K562 (cell line): ENCODE measurements around the gene KRT76. TPM values are rescaled to one million over a fixed set of nuclear protein-coding genes. Genes with fewer than 3 reads are reported as not detected.

ENCODE experiments used
- ATAC-seq: fragments of 200-7000 bp; cut with Tn5 transposase; 3 replicates; pipeline ENCODE4 v1.9.1; 2020; ENCODE audit warnings: moderate library complexity
- BruUV-seq: library from RNA; stranded (reverse); fragments of 400-500 nt; replicated peaks from 2 replicates; lab custom pipeline; 2021; lab: Mats Ljungman, UMichigan
- CTCF ChIA-PET: fragments of 300-600 bp; formaldehyde crosslinking; extraction: SDS; loops from one replicate; lab custom pipeline; 2021; ENCODE audit warnings: low intra/inter-chr PET ratio; lab: Yijun Ruan, JAX
- POLR2A ChIA-PET: fragments of 300-600, 350-650 bp; sonication (Branson Sonifier 250); formaldehyde crosslinking; extraction: SDS; loops from one replicate; lab custom pipeline; 2021; ENCODE audit warnings: antibody characterized with exemption, inconsistent platforms; lab: Yijun Ruan, JAX
- DNase-seq, 4 experiments: peaks; one replicate each; pipeline versions ENCODE4 v3.0.0 to v3.0.0-alpha.2; 2011 to 2018; ENCODE audit warnings: low spot score in 3 of 4, mixed read lengths in 3 of 4; ENCODE audit errors: extremely low read depth in 1 of 4
- FAIRE-seq: peaks from 2 replicates; lab custom pipeline; 2011; peaks lifted over from hg19 to GRCh38; lab: Jason Lieb, UNC
- H2AFZ ChIP-seq: 2 replicates; pipeline ENCODE4 v1.6.0; 2011; ENCODE audit warnings: low read depth, low read length, control low read depth, inconsistent platforms
- H3K27ac ChIP-seq: fragments of 200-600 bp; 3 replicates; pipeline ENCODE4 v1.8.0; 2011; ENCODE audit warnings: low read depth, mild to moderate bottlenecking, control low read depth, inconsistent platforms, low read length, moderate library complexity, mixed read lengths; ENCODE audit errors: extremely low read depth
- H3K27me3 ChIP-seq, 2 experiments: fragments of 300-600 bp in 1 of 2; 2 replicates in 1 of 2; 3 replicates in 1 of 2; pipeline versions ENCODE4 v1.6.0 to v1.8.0; 2011; ENCODE audit warnings: inconsistent platforms in 2 of 2, low read length in 2 of 2, mild to moderate bottlenecking in 1 of 2, mixed read lengths in 1 of 2, moderate library complexity in 1 of 2; ENCODE audit not compliant: control insufficient read depth in 2 of 2, insufficient read depth in 2 of 2
- H3K36me3 ChIP-seq: fragments of 300-600 bp; 3 replicates; pipeline ENCODE4 v1.8.0; 2011; ENCODE audit warnings: mild to moderate bottlenecking, low read length, inconsistent platforms; ENCODE audit not compliant: control insufficient read depth, insufficient read depth
- H3K4me1 ChIP-seq, 2 experiments: fragments of 200-600 bp in 1 of 2; replicated peaks in 1 of 2; 2 replicates in 1 of 2; 3 replicates in 1 of 2; pipeline versions ENCODE4 v1.5.1 to v1.8.0; 2011; ENCODE audit warnings: inconsistent platforms in 2 of 2, low read length in 2 of 2, mild to moderate bottlenecking in 1 of 2, mixed read lengths in 1 of 2, moderate library complexity in 1 of 2; ENCODE audit not compliant: control insufficient read depth in 2 of 2, insufficient read depth in 2 of 2
- H3K4me2 ChIP-seq: 2 replicates; pipeline ENCODE4 v1.6.1; 2011; ENCODE audit warnings: low read length, control low read depth, inconsistent platforms, mixed read lengths; ENCODE audit not compliant: insufficient read depth
- H3K4me3 ChIP-seq: fragments of 200-600 bp; sonication (generic), shearing (Covaris generic); 2 replicates; pipeline ENCODE4 v1.5.1; 2016; ENCODE audit warnings: control low read depth, inconsistent platforms
- H3K79me2 ChIP-seq: fragments of 200-600 bp; 3 replicates; pipeline ENCODE4 v1.8.0; 2011; ENCODE audit warnings: low read length, inconsistent platforms; ENCODE audit not compliant: control insufficient read depth, insufficient read depth
- H3K9ac ChIP-seq, 2 experiments: 2 replicates each; pipeline versions ENCODE4 v1.6.0 to v1.6.1; 2011; ENCODE audit warnings: low read depth in 2 of 2, low read length in 2 of 2, control low read depth in 1 of 2, inconsistent platforms in 1 of 2, mild to moderate bottlenecking in 1 of 2, mixed read lengths in 1 of 2; ENCODE audit not compliant: insufficient read depth in 1 of 2
- H3K9me1 ChIP-seq: one replicate; pipeline ENCODE4 v1.6.0; 2011; ENCODE audit warnings: inconsistent platforms, mild to moderate bottlenecking, low read length, moderate library complexity; ENCODE audit not compliant: control insufficient read depth, insufficient read depth
- H3K9me3 ChIP-seq: replicated peaks from 2 replicates; pipeline ENCODE4 v1.5.1; 2011; ENCODE audit warnings: low read depth, low read length, inconsistent platforms; ENCODE audit not compliant: control insufficient read depth, insufficient read depth
- H4K20me1 ChIP-seq: replicated peaks from 2 replicates; pipeline ENCODE4 v1.6.1; 2011; ENCODE audit warnings: low read length, inconsistent platforms, mixed read lengths; ENCODE audit not compliant: control insufficient read depth, insufficient read depth
- BMI1 ChIP-seq: fragments of 150-350 bp; IDR thresholded peaks from 2 replicates; pipeline ENCODE4 v1.6.1; 2014; ENCODE audit warnings: low read length
- DACH1 ChIP-seq: fragments of 450-650 bp; IDR thresholded peaks from 2 replicates; pipeline ENCODE4 v1.6.1; 2018; ENCODE audit not compliant: partially characterized antibody
- EZH2 ChIP-seq: IDR thresholded peaks from 2 replicates; pipeline ENCODE4 v1.6.1; 2012; ENCODE audit warnings: low read depth, mild to moderate bottlenecking, inconsistent platforms, low read length, borderline replicate concordance
- MED1 ChIP-seq: sonication (generic); formaldehyde crosslinking; IDR thresholded peaks from 2 replicates; pipeline ENCODE4 v1.8.1; 2023; ENCODE audit warnings: missing genetic modification reagents, borderline replicate concordance
- MTA3 ChIP-seq: fragments of 450-650 bp; formaldehyde crosslinking; IDR thresholded peaks from 2 replicates; pipeline ENCODE4 v1.6.1; 2017; ENCODE audit warnings: mild to moderate bottlenecking, borderline replicate concordance
- RBM34 ChIP-seq: fragments of 200-400 bp; formaldehyde crosslinking; IDR thresholded peaks from 2 replicates; pipeline ENCODE4 v1.6.1; 2018; ENCODE audit warnings: low read length, borderline replicate concordance; ENCODE audit not compliant: insufficient read depth
- SUPT5H ChIP-seq: fragments of 450-650 bp; IDR thresholded peaks from 2 replicates; pipeline ENCODE4 v1.6.1; 2016
- ZC3H4 ChIP-seq: sonication (generic); formaldehyde crosslinking; IDR thresholded peaks from 2 replicates; pipeline ENCODE4 v1.9.0; 2021; ENCODE audit warnings: missing genetic modification reagents, borderline replicate concordance
- WGBS: fragments of 100-300 bp; shearing (Covaris generic); methylation state at CpG from one replicate; pipeline ENCODE4 v1.1.6; 2016; ENCODE audit warnings: low coverage, mixed read lengths; ENCODE audit not compliant: insufficient coverage; ENCODE audit errors: missing lambda C conversion rate; 5-methylcytosine and 5-hydroxymethylcytosine counted together
- in situ Hi-C: fragments of 300-500 bp; cut with MboI; formaldehyde crosslinking; loops from 4 replicates; pipeline ENCODE4 v1.15.0; 2018; ENCODE audit warnings: inconsistent platforms, mixed read lengths
- intact Hi-C: fragments of 100-400 bp; cut with micrococcal nuclease; formaldehyde crosslinking; loops from 2 replicates; pipeline ENCODE4 v1.14.2; 2022
- polyA plus RNA-seq, 8 experiments: library from polyadenylated mRNA; depleted of rRNA in 4 of 8; stranded (reverse) in 5 of 8; unstranded in 3 of 8; fragments of >200 nt; fragmentation: Nextera tagmentation in 2 of 8; fragmentation: Illumina TruSeq in 1 of 8; extraction: Ambion mirVana in 2 of 8; extraction: Trizol in 1 of 8; gene quantifications; 2 replicates each; pipeline versions ENCODE4 v1.2.1 to v1.2.3, GENCODE V29; 2011 to 2014; ENCODE audit warnings: inconsistent platforms in 1 of 8, missing spikeins in 1 of 8
- total RNA-seq, 7 experiments: library from RNA; depleted of rRNA in 6 of 7; stranded (reverse); fragments of >200 nt in 6 of 7; fragmentation: Illumina TruSeq in 2 of 7; extraction: Trizol in 2 of 7; gene quantifications; 2 replicates each; pipeline versions ENCODE4 v1.2.1 to v1.2.3, GENCODE V29; 2011 to 2021; ENCODE audit warnings: low replicate concordance in 1 of 7
- TF ChIP-seq, protein P1 (sequence below): fragments of 450-650 bp; IDR thresholded peaks from 2 replicates; pipeline ENCODE4 v1.6.1; 2016; ENCODE audit warnings: low read depth

The KRT76 gene
- total and polyA plus RNA-seq, 9 of the 15 experiments (the other 6 are each of a cell fraction or from before 2014, with no cell fraction given): not detected

DNA sequence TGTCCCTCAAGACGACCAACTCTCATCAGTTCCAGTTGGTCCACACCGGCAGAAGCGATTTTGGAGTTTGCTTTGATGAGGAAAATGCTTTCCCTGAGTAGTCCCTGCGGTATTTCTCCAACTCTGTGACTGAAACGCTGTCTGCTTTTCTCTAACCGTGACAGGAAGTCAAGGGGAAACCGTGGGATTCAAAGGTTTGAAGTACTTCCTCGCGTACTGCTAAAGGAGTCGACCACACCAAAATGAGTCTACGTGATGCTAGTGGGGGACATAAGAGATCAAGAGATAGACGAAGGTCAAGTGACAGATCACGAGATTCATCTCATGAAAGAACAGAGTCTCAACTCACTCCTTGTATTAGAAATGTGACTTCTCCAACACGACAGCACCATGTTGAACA, 28.6 kb downstream of the KRT76 start:
- peak; percentile 48 for FAIRE-seq

DNA sequence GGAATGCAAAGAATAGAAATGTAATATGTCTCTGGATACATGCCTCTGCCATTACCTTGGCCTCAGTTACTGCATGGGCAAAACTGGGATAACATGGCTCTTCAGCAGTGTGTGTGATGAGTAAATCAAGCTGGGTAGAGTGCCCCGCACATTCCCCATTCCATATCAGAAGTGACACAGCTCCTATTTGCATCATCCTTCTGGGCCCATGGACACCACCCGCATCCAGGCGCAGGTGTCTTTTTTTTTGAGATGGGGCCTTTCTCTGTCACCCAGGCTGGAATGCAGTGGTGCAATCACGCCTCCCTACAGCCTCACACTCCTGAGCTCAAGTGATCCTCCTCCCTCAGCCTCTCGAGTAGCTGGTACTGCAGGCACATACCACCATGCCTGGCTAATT, 31.6 kb downstream of the KRT76 start:
- 0% methylated on average over 5 of the region's 5 CpGs for WGBS
- Histone ChIP-seq H3K79me2 (no peaks in the 10 kb centered on the region), H3K27ac (no peak overlapping the region), H3K9ac (no peak overlapping the region), H3K9me3 (no peaks in the 10 kb centered on the region), H2AFZ (no peak overlapping the region), H3K4me3 (no peak overlapping the region), H3K9me1 (no peaks in the 10 kb centered on the region), H4K20me1 (no peaks in the 10 kb centered on the region), H3K4me1 (peaks cover 0 to 4% of the 10 kb centered on the region in 2 experiments; a peak in 1 of 5 replicates), H3K4me2 (no peak overlapping the region), H3K36me3 (no peaks in the 10 kb centered on the region), H3K27me3 (peaks cover 2 to 24% of the 10 kb centered on the region in 2 experiments; a peak in 3 of 5 replicates)
- no peak for FAIRE-seq
- intact Hi-C loops: no loop called here
- ChIA-PET CTCF (no interaction called here), POLR2A (interaction anchor here (0.6 to 1.3 kb wide), 5 partner anchors 10 to 1596 kb away, joined by 3 to 5 read pairs (median 3); partner anchors contain the start of gene CBX5)
- ATAC-seq: no peak
- BruUV-seq: no TSS peak
- in situ Hi-C loops: no loop called here
- DNase-seq: no peak
- TF ChIP-seq MED1 (CRISPR knock-in tag): no peak
- TF ChIP-seq RBM34: no peak
- TF ChIP-seq DACH1: no peak
- no peak for TF ChIP-seq BMI1
- no peak for TF ChIP-seq EZH2
- no peak for TF ChIP-seq MTA3
- TF ChIP-seq ZC3H4 (CRISPR knock-in tag): no peak
- TF ChIP-seq, protein P1, sequence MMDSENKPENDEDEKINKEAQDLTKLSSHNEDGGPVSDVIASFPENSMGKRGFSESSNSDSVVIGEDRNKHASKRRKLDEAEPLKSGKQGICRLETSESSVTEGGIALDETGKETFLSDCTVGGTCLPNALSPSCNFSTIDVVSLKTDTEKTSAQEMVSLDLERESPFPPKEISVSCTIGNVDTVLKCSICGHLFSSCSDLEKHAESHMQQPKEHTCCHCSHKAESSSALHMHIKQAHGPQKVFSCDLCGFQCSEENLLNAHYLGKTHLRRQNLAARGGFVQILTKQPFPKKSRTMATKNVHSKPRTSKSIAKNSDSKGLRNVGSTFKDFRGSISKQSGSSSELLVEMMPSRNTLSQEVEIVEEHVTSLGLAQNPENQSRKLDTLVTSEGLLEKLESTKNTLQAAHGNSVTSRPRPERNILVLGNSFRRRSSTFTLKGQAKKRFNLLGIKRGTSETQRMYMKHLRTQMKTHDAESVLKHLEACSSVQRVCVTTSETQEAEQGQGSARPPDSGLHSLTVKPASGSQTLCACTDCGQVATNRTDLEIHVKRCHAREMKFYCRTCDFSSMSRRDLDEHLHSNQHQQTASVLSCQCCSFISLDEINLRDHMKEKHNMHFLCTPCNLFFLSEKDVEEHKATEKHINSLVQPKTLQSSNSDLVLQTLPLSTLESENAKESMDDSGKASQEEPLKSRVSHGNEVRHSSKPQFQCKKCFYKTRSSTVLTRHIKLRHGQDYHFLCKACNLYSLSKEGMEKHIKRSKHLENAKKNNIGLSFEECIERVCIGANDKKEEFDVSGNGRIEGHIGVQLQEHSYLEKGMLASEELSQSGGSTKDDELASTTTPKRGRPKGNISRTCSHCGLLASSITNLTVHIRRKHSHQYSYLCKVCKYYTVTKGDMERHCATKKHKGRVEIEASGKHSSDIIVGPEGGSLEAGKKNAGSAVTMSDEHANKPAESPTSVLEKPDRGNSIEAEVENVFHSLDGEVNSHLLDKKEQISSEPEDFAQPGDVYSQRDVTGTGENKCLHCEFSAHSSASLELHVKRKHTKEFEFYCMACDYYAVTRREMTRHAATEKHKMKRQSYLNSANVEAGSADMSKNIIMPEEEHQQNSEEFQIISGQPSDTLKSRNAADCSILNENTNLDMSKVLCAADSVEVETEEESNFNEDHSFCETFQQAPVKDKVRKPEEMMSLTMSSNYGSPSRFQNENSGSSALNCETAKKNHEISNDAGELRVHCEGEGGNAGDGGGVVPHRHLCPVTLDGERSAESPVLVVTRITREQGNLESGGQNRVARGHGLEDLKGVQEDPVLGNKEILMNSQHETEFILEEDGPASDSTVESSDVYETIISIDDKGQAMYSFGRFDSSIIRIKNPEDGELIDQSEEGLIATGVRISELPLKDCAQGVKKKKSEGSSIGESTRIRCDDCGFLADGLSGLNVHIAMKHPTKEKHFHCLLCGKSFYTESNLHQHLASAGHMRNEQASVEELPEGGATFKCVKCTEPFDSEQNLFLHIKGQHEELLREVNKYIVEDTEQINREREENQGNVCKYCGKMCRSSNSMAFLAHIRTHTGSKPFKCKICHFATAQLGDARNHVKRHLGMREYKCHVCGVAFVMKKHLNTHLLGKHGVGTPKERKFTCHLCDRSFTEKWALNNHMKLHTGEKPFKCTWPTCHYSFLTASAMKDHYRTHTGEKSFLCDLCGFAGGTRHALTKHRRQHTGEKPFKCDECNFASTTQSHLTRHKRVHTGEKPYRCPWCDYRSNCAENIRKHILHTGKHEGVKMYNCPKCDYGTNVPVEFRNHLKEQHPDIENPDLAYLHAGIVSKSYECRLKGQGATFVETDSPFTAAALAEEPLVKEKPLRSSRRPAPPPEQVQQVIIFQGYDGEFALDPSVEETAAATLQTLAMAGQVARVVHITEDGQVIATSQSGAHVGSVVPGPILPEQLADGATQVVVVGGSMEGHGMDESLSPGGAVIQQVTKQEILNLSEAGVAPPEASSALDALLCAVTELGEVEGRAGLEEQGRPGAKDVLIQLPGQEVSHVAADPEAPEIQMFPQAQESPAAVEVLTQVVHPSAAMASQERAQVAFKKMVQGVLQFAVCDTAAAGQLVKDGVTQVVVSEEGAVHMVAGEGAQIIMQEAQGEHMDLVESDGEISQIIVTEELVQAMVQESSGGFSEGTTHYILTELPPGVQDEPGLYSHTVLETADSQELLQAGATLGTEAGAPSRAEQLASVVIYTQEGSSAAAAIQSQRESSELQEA: no peak

More for the DNA sequence above, 28.6 kb downstream of the KRT76 start:
- no peak overlapping the region for H3K4me2 ChIP-seq
- 2% methylated on average over 14 of the region's 14 CpGs for WGBS
- no peak for TF ChIP-seq SUPT5H
- no peak overlapping the region for H2AFZ ChIP-seq
- ChIA-PET CTCF (no interaction called here), POLR2A (no interaction called here)
- DNase-seq (no peak), ATAC-seq (no peak)
- H3K36me3 ChIP-seq: no peaks in the 10 kb centered on the region
- no TSS peak for BruUV-seq
- in situ Hi-C loops: no loop called here
- no peaks in the 10 kb centered on the region for H3K4me1 ChIP-seq
- no peak overlapping the region for H3K27ac ChIP-seq
- no peak overlapping the region for H3K4me3 ChIP-seq
- intact Hi-C loops: no loop called here
- peaks cover 2 to 21% of the 10 kb centered on the region in 2 experiments; a peak in 3 of 5 replicates for H3K27me3 ChIP-seq
- no peaks in the 10 kb centered on the region for H3K9me3 ChIP-seq
- H3K9ac ChIP-seq: no peak overlapping the region
- no peaks in the 10 kb centered on the region for H3K9me1 ChIP-seq
- H4K20me1 ChIP-seq: no peaks in the 10 kb centered on the region
- H3K79me2 ChIP-seq: no peaks in the 10 kb centered on the region
